GM18909 (cell line): Measurements from ENCODE around the gene LMNTD2.
A peak's percentile ranks its signal among the peaks of the same experiment; 100 is the strongest.

Experiments used
- ATAC-seq: cut with Tn5 transposase; IDR thresholded peaks from one replicate; pipeline ENCODE4 v1.9.1; 2021; ENCODE audit warnings: mild to moderate bottlenecking; ENCODE audit not compliant: unreplicated experiment, poor library complexity

LMNTD2 gene

GRCh38 chr11:536841-537621 is 23.5 kb downstream of the LMNTD2 start, which contains the start of gene LRRC56:
Gene LRRC56, plus strand, starts transcription at chr11:537527. Its CDS starts 3,158 bp downstream, at chr11:540685.
- peak; percentile 47 for ATAC-seq

DNA sequence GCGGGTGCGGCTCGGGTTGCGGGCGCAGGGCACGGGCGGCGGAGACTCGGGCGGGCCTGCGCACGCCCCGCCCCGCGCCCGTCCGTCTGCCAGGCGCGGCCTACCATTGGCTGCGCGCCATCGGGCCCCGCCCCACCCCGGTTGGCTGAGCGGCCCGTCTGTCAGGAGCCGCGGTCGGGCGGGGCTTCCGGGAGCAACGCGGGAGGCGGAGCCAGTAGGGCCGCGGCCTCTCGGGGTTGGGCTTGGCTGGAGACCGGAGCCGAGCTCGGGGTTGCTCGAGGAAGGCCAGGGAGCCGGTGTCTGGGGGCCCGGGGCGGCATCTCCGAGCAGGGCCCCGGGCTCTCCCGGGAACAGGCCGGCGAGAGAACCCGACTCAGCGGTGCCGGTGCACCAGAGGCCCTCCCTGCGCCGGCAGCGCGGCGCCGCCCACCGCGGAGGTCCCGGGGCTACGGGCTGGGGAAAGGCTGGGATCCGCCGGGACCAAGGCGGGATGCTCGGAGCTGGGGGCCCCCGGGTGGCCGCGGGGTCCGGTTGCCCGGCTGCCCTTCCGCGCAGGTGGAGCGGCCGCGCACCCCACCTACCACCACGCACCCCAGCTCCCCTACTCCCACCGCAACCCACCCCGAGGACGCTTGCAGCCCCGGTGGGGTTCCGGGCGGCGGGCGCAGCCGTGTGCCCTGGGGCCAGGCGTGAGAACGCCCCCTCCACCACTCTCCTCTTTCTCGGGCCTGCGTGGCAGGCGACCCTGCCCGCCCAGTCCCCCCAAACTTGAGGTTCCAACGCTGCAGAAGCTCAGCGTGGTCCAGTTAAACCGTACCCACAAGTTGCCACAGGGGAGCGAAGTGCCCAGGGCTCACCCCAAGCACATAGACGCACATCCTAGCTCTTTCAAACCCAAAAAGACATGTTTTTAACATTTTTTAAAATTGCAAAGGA is 24.8 kb downstream of the LMNTD2 start, which contains the start of gene HRAS:
Gene HRAS (minus strand): TSS at position 58 of the 936 bp plus-strand sequence.
- ATAC-seq: peak; percentile 74

- peak; percentile 22 for ATAC-seq
Measured at GRCh38 chr11:535210-535518, 25.4 kb downstream of the LMNTD2 start.

DNA sequence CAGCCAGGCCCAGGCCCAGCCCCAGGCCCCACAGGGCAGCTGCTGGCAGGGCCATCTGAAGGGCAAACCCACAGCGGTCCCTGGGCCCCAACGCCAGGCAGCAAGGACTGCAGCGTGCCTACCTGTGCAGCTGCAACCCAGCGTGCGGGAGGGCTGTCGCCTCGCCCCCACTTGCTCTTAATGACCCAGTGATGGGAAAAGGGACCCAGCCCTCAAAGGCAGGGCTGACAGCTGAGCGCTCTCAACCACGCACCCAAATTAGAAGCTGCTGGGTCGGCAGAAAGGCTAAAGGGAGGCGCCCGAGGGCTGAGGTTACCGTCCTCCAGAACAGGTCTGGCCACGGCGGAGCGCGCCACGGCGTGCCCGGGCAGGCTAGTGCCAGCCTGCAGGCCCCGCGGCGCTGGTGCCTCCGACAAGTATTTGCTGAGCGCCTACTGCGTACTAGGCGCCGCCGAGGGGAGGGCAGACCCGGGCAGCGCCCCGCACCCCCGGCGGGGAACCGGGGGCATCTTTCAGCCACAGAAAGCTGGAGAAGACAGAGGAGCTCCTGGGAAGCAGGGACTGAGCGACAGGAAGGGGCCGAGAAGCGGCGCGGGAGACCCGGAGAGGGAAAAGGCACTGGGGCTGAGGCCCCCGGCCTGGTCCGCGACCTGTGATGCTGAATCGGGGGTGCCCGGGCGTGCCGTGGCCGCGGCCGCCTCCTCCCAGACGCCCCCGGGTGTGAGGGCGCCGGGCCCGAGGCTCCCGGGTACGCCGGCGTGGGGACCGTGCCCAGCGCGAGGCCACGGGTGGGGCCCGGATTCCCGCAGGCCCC is 25.9 kb downstream of the LMNTD2 start:
- ATAC-seq: peak; percentile 1

DNA sequence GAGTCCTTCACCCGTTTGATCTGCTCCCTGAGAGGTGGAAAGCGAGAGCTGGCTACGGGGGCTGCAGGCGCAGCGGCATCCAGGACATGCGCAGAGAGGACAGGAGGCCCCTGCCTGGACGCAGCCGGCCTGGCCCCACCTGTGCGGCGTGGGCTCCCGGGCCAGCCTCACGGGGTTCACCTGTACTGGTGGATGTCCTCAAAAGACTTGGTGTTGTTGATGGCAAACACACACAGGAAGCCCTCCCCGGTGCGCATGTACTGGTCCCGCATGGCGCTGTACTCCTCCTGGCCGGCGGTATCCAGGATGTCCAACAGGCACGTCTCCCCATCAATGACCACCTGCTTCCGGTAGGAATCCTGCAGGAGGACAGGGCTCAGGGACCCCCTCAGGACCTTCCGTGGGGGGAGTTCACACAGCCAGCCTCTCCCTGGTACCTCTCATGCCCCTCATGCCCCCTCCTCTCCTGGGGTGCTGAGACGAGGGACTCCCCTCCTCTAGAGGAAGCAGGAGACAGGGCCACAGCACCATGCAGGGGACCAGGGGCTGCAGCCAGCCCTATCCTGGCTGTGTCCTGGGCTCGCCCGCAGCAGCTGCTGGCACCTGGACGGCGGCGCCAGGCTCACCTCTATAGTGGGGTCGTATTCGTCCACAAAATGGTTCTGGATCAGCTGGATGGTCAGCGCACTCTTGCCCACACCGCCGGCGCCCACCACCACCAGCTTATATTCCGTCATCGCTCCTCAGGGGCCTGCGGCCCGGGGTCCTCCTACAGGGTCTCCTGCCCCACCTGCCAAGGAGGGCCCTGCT is 26.7 kb downstream of the LMNTD2 start:
- ATAC-seq: no peak

- ATAC-seq: no peak
Measured at GRCh38 chr11:532986-533585, 27.5 kb downstream of the LMNTD2 start.

DNA sequence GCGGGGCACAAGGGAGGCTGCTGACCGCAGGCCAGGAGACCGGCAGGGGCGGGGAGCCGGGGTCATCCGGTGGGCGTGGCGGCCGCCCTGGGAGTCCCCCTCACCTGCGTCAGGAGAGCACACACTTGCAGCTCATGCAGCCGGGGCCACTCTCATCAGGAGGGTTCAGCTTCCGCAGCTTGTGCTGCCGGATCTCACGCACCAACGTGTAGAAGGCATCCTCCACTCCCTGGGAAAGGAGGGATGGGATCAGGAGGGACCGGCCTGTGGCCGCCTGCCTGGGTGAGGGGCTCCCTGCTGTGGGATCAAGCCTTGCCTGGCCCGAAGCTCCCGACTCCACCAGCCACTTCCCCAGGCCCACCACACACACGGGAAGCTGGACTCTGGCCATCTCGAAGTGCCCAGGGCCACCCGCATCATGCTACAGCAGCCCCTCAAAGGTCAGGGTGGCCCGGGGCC is 28.0 kb downstream of the LMNTD2 start:
- ATAC-seq: no peak

GRCh38 chr11:531919-532526 is 28.5 kb downstream of the LMNTD2 start:
- ATAC-seq: no peak

DNA sequence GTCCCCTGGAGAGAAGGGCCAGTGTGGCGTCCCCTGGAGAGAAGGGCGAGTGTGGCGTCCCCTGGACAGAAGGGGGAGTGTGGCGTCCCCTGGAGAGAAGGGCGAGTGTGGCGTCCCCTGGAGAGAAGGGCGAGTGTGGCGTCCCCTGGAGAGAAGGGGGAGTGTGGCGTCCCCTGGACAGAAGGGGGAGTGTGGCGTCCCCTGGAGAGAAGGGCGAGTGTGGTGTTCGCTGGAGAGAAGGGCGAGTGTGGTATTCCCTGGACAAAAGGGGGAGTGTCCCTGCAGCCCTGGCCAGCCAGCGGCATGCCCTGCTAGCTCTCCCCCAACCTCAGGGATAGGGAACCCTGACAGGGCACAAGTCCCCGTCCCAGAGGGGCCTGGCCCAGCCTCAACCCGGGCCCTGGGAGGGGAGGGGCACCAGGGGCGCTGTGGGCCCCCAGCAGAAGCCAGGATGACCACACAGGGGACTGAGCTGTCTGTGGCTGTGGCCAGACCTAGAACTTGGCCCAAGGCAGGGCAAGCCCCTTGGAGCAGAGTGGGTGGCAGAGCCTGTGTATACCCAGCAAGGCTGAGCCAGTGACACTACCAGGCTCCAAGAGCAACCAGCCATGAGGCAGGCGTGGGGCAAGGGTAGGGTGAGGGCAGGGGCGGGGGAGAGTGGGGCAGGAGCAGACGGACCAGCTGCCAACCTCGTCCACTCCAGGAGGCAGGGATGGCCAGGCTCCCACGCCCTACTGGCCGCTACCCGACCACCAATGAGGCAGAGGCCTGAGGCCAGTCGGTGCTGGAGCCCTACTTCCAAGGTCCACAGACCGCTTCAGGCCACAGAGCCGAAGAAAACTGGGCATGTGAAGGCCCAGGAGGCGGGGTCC is 29.3 kb downstream of the LMNTD2 start:
- ATAC-seq: no peak

DNA sequence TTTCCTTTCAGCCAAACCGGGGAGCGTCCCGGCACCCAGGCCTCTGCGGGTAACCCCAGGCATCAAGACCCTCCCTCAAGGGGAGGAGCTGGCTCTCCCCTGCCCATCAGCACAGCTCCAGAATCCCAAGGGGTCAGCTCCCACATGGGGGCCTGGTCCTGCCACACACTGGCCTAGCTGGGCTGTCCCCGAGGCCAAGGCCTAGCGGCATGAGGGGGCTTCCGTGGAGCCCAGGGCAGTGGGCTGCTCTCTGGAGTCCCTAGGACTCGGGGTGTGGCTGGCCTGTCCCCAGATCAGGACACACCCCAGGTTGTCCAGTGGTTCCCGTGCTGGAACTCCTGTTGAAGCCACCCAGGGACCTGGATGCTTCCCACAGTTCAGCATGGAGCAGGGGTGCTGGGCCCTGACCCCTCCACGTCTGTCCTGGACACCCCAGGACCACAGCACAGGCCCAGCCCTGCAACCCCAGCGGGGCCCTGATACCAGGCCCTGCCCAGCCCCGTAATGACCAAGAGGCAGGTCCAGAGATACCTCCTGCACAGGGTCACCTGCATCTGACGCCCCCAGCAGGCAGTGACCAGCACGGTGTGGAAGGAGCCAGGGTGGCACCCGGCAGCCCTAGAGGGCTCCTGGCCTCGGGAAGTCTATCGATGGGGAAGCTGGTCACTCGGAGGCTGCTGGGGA is 30.7 kb downstream of the LMNTD2 start:
- no peak for ATAC-seq

DNA sequence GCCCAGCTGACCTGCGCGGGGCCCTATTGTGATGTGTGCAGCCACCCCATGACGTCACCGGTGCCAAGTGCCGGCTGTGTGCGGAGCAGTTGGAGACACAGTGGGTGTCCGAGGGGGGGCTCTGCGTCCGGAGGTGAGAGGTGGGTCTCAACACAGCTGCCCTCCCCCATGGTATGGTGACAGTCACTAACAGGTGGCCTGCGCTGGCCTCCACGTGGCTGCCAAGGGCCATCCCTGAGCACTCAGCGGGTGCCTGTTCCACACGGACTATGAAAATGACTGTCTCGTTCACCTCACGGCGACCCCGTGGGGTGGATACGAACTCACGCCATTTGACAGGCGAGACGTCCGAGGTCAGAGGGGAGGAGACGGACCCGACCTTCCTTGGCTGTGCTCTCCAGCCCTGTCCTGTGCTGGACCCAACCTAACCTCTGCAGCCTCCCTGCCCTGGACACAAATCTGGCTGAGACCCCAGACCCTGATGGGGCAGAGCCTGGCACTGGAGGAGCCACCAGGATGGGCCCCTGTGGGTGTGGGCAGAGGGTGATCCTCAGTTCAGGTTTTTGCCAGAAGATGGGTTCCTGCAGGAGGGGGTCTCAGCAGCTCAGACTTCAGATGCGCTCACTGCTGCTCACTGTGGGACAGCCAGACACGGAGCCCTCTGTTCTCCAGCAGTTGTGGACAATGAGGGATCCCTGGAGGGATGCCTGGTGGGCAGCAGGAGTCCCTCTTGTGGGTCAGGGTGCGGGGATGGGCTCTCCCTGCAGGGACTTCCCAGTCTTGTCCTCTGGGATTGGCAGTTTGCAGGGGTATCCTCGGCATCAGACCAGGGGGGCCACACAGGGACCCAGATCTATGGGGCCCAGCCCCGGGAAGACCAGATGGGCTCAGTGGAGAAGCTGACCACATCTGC is 31.5 kb downstream of the LMNTD2 start:
- no peak for ATAC-seq

- no peak for ATAC-seq
Measured at GRCh38 chr11:528166-528814, 32.2 kb downstream of the LMNTD2 start.

DNA sequence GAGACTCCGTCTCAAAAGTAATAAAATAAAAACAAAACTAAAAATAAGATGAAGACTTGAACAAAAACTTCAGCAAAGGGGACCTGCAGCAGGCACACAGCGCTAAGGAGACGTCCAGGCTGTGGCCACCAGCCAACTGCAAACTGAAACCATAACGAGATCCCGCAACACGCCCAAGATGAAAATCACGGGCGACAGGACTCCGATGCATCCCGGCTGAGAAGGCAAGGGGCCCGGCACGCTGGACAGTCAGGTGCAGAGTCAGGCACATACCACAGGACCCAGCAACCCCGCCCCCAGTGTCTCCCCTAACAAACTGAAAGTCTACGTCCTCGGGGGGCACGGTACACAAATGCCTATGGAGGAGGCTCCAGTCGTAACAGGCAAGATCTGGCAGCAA is 34.3 kb downstream of the LMNTD2 start:
- ATAC-seq: no peak

GRCh38 chr11:521177-521688 is 39.3 kb downstream of the LMNTD2 start:
- ATAC-seq: no peak

DNA sequence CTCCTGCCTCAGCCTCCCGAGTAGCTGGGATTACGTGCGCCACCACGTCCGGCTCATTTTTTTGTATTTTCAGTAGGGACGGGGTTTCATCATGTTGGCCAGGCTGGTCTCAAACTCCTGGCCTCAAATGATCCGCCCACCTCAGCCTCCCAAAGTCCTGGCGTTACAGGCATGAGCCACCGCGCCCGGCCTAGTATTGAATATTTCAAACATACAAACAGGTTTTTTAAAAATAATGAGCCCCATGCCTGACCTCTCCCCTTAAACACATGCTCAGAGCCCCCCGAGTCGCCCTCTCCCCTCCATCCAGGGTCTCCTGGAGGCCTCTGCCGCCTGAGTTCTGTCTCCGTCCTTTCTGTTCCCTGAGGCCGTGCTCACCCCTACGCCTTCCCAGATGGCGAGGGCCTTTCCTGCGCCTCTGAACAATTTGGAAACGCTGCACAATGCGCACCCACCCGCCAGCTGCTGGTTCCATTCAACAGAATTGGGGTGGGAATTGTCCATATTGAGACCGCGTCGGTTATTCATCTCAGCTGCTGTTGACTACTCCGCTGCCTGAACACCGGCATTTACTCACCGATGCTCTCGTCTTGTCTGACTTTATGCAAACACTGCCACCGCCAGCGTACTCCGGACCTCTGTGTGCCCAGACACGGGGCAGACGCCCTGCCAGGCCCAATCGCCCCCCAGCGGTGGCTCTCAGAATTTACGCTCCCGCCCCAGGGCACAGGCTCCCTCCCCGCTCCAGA is 39.9 kb downstream of the LMNTD2 start:
- no peak for ATAC-seq
